GM21619 (cell line): ENCODE data around the gene DOCK2.
A peak's percentile ranks its signal among the peaks of the same experiment; 100 is the strongest.
"Not testable (repeated sequence)": the region's sequence is repeated elsewhere in the genome, so short reads cannot be mapped to it uniquely, and the experiment has no call there.

ENCODE experiments used
- ATAC-seq: cut with Tn5 transposase; IDR thresholded peaks from one replicate; pipeline ENCODE4 v1.9.1; 2021; ENCODE audit not compliant: unreplicated experiment

The DOCK2 gene

GRCh38 chr5:169716287-169716686 is 79.2 kb downstream of the DOCK2 start:
- ATAC-seq, result no peak

- no peak for ATAC-seq
Observed at GRCh38 chr5:169717288-169717687, 80.2 kb downstream of the DOCK2 start.

GRCh38 chr5:169719360-169720314 is 82.6 kb downstream of the DOCK2 start:
- peak; percentile 75 for ATAC-seq

DNA sequence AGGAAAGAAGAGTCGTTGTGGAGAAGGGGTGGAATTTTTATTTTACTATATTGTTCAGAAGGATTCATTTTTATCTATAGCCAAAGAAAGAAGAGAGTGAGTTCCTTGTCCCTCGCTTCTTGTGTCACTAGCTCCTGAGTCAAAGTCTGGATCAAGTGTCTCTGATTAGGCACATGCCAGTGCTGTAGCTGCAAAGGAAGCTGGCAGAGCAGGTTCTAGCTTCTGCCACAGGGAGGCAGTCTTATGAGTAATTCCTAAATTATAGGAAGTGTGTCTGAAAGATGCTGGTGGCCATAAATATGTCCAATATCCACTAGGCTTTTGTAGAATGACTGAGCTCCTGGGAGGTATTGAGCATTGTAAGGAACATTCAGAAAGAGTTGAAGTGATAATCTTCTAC is 84.7 kb downstream of the DOCK2 start:
- ATAC-seq, result no peak

DNA sequence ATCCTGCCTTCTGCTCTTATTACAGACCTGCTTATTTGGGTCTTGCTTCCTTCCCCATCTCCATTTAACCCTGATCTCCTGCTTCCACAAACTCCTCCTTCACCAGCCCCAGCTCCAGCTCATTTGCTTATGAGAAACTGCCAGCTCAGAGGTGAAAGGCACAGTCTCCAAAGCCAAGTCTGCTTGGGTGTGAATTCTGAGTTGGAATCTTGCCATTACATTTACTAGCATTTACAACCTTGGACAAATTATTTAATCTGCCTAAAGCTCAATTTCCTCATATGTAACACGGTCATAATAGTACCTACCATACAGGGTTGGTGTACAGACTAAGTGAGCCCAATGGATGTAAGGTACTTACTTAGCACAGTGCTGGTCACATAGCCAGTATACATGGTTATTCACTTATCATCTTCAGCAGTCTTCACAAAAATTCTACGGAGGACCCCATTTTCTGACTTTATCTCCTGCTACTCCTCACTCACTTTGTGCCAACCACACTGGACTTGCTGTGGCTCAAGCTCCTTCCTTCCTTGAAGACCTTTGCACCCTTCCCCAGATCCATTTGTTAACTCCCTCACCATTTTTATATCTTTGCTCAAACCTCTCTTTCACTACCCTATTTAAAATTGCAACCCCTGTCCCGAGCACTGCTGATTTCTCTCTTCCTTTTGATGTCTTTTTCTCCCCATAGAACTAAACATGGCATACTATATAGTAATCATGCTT is 86.2 kb downstream of the DOCK2 start:
- no peak for ATAC-seq

GRCh38 chr5:169724303-169725087 is 87.4 kb downstream of the DOCK2 start:
- ATAC-seq, result no peak

DNA sequence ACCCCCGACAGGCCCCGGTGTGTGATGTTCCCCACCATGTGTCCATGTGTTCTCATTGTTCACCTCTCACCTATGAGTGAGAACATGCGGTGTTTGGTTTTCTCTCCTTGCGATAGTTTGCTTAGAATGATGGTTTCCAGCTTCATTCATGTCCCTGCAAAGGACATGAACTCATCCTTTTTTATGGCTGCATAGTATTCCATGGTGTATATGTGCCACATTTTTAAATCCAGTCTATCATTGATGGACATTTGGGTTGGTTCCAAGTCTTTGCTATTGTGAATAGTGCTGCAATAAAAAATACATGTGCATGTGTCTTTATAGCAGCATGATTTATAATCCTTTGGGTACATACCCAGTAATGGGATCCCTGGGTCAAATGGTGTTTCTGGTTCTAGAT is 88.6 kb downstream of the DOCK2 start:
- ATAC-seq, result not testable (repeated sequence)

- no peak for ATAC-seq
Observed at GRCh38 chr5:169728418-169728817, 91.3 kb downstream of the DOCK2 start.

- ATAC-seq, result no peak
Observed at GRCh38 chr5:169731221-169731620, 94.1 kb downstream of the DOCK2 start.

- no peak for ATAC-seq
Observed at GRCh38 chr5:169732841-169733240, 95.8 kb downstream of the DOCK2 start.

- no peak for ATAC-seq
Observed at GRCh38 chr5:169735913-169736312, 98.8 kb downstream of the DOCK2 start.

DNA sequence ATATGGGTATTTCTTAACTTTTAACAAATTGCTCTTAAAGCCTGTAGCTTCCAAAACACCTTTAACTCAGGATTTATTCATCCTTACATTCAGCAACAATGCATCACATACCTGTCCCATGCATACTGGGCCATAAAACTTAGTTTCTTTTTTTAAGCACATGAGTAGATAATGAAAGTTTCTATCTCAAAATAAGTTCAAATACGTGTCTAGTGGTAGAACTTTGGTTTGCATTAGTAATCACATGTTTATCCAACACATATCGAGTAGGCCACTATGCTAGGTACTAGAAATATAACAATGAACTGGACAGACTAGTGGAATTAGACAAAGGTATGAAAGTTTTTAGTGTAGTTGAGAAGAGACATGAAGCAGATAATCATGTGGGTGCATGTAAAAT is 99.6 kb downstream of the DOCK2 start:
- no peak for ATAC-seq

- no peak for ATAC-seq
Observed at GRCh38 chr5:169740435-169740834, 103.4 kb downstream of the DOCK2 start.

DNA sequence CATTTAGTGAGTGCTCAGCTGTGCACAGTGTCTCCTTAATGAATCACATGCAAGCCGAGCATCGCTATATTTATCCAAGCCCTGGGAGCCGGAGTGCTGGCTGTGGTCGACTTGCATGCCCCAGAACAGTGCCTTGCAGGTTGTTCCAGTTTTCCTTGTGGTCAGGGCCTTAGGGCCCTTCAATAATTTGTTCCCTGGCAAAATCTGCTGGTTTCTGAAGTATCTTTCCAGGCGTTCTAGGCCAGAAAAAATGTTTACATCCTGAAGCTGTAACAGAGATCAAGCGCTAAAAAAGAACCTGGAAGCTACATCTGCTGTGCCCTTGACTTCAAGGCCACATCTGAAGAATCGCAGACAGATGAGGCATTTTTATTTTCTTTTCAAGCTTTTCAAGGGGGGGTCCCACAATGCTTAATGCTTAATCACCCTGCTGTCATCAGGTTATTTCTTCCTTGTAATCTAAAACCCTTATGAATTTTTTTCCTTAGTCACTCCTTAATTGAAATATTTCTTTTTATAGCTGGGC is 105.8 kb downstream of the DOCK2 start:
- no peak for ATAC-seq

GRCh38 chr5:169744336-169744735 is 107.3 kb downstream of the DOCK2 start:
- ATAC-seq, result no peak

DNA sequence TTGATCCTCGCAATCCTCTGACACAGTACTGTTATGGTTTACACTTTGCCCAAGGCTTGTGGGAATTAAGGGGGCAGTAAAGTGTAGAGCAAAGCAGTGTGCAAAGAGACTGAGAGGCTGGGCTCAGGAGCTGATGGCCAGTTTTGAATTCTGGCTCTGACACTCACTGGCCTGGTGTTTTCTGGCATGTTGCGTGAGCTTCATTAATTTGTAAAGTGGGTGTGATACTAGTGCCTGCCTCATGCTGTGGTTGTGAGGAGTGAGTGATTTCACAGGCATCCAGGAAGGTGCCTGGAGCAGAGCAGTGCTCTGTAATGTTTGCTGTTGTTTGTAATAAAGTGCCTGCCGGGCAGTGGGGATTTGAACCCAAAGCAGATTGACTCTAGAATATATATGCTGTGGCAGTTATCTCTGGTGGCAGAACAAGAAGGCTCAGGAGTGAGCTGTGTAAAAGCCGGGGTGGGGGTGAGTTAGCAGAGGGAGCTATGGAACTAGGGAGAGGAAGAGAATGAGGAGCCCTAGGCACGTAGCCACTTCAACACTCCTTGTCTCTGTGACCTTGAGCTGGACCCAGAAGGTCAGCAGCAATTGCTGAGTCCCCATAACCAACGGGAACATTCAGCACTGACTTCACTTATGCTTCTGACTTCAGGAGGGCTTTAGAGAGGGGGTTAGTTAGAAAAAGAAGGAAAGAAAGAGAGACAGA is 108.5 kb downstream of the DOCK2 start:
- no peak for ATAC-seq

DNA sequence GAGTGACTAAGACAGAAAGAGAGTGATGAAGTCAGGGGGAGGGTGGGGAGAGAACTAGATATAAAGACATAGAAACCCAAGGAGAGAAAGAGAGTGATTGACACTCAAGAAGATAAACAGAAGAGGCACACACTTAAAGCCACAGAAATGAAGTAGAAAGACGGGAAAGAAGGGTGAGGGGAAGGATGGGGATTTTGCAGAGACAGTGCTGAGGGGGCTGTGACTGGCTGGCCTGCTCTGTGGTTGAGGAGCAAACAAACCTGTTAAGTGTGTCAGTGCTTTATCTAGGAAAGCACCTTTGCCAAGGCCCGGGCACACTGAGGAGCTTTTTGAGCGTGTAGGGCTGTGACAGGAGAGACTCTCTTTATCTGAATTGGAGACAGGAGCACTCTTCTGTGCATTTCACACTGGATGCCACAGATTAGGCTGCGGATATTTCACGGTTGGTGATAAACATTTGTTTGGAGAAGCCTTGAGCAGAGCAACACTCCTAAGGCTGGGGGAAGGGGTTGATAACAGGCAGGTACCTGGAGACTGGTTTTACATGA is 109.1 kb downstream of the DOCK2 start:
- ATAC-seq, result no peak

GRCh38 chr5:169748174-169748573 is 111.1 kb downstream of the DOCK2 start:
- no peak for ATAC-seq

DNA sequence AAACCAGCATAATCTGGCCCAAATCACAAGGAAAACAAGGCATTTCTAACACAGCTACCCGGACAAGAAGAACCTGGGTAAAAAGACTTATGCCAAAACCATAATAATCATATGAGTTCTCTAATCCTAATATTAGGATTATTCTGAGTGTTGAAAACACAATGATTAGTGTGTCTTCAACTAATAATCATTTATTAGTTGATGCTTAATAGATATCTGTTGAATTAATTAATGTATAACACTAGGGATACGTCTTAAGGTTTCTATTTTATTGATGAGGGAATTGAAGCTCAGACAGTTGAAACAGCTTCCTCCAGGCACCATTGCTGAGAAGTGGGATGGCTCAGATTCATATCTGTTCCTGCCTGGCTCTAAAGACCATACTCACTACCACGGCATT is 112.2 kb downstream of the DOCK2 start:
- ATAC-seq, result no peak

DNA sequence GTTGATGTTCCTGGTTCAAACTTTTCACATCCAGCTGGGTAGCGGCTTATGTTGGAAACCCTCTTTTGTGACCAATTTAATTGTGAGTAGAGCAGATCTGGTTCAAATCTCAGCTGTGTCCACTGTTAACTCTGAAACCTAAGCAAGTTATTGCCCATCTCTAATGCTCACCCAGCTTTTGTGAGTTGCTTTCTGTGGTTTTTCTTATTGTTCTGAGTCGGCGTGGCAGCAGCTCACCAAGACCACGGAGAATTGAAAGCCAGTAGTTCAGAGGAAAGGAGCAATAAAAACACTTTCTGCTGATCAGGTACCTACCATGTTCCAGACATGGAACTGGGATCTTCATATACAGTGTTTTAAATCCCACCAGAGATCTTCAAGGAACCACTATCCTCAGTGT is 114.4 kb downstream of the DOCK2 start:
- ATAC-seq, result no peak
